Esophagus squamous epithelium (tissue), 5 donors: ENCODE results near the gene CHRNA4. TPM values are rescaled to one million over a fixed set of nuclear protein-coding genes. Genes with fewer than 3 reads are reported as not detected.
"Not testable (repeated sequence)": the region's sequence is repeated elsewhere in the genome, so short reads cannot be mapped to it uniquely, and the experiment has no call there.

ENCODE experiments used
- DNase-seq: peaks from one replicate; lab custom pipeline; 2025; lab: John Stamatoyannopoulos, UW
- H3K27ac ChIP-seq, 4 donors: fragments of 200-600 bp; sonication (generic); one replicate each; pipeline ENCODE4 v1.5.1; 2016 to 2019; ENCODE audit warnings: mild to moderate bottlenecking in 1 of 4
- H3K27me3 ChIP-seq, 4 donors: fragments of 200-600 bp; sonication (generic); 1 replicate in 3 of 4; 2 replicates in 1 of 4; pipeline versions ENCODE4 v1.5.1 to v1.6.0; 2017 to 2021; ENCODE audit warnings: antibody characterized with exemption in 1 of 4
- H3K36me3 ChIP-seq, 3 donors: fragments of 200-600 bp; sonication (generic); one replicate each; pipeline ENCODE4 v1.5.1; 2016 to 2019
- H3K4me1 ChIP-seq, 3 donors: fragments of 200-600 bp; sonication (generic); one replicate each; pipeline ENCODE4 v1.5.1; 2017 to 2019
- H3K4me3 ChIP-seq, 4 donors: fragments of 200-600 bp; sonication (generic); 1 replicate in 3 of 4; 2 replicates in 1 of 4; pipeline ENCODE4 v1.5.1; 2016 to 2019; ENCODE audit warnings: mild to moderate bottlenecking in 2 of 4, moderate library complexity in 1 of 4
- H3K9me3 ChIP-seq, 3 donors: fragments of 200-600 bp; sonication (generic); one replicate each; pipeline ENCODE4 v1.5.1; 2016 to 2019
- POLR2A ChIP-seq, 4 donors: fragments of 450-650 bp; IDR thresholded peaks; one replicate each; pipeline ENCODE4 v1.6.1; 2017; ENCODE audit warnings: antibody characterized with exemption in 4 of 4, mild to moderate bottlenecking in 4 of 4, moderate library complexity in 3 of 4
- WGBS, 2 donors: methylation state at CpG; one replicate each; pipeline ENCODE4 v1.1.5; 2018; 5-methylcytosine and 5-hydroxymethylcytosine counted together
- intact Hi-C: fragments of 100-400 bp; cut with DNase I; formaldehyde crosslinking; loops from one replicate; pipeline ENCODE4 v1.15.0; 2022
- total RNA-seq, 4 donors: library from RNA; depleted of rRNA; stranded (reverse); fragments of >200 nt; gene quantifications; one replicate each; pipeline ENCODE4 v1.1.0, GENCODE V29; 2016
- TF ChIP-seq, protein P1 (sequence below), 6 experiments: fragments of 450-650 bp in 4 of 6; fragments of 200-600 bp in 2 of 6; sonication (generic) in 2 of 6; IDR thresholded peaks; one replicate each; pipeline ENCODE4 v1.5.1; 2016 to 2019; ENCODE audit warnings: antibody characterized with exemption in 6 of 6, mild to moderate bottlenecking in 4 of 6, moderate library complexity in 4 of 6
- donor health status: DM: yes; HTN: yes; CAD: no.

Gene CHRNA4
- total RNA-seq, 4 donors from 2014 or later = not detected

- Histone ChIP-seq H3K9me3 (peaks cover 0 to 14% (median 10%) of the 10 kb centered on the region in 3 donors), H3K27me3 (peaks cover 0 to 78% (median 0%) of the 10 kb centered on the region in 4 donors), H3K4me3 (no peak overlapping the region), H3K36me3 (no peaks in the 10 kb centered on the region), H3K27ac (no peak overlapping the region), H3K4me1 (no peaks in the 10 kb centered on the region)
- TF ChIP-seq POLR2A (IDR thresholded peaks at IDR 0.05) = no peak
- TF ChIP-seq, protein P1, sequence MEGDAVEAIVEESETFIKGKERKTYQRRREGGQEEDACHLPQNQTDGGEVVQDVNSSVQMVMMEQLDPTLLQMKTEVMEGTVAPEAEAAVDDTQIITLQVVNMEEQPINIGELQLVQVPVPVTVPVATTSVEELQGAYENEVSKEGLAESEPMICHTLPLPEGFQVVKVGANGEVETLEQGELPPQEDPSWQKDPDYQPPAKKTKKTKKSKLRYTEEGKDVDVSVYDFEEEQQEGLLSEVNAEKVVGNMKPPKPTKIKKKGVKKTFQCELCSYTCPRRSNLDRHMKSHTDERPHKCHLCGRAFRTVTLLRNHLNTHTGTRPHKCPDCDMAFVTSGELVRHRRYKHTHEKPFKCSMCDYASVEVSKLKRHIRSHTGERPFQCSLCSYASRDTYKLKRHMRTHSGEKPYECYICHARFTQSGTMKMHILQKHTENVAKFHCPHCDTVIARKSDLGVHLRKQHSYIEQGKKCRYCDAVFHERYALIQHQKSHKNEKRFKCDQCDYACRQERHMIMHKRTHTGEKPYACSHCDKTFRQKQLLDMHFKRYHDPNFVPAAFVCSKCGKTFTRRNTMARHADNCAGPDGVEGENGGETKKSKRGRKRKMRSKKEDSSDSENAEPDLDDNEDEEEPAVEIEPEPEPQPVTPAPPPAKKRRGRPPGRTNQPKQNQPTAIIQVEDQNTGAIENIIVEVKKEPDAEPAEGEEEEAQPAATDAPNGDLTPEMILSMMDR (IDR thresholded peaks at IDR 0.05) = no peak
- no peak for DNase-seq
- WGBS, 2 donors = 62 to 67% methylated on average over 15 to 16 of the region's 17 CpGs
- intact Hi-C loops = no loop called here
These were observed 21.6 kb upstream of the CHRNA4 start for GRCh38 chr20:63382551-63383300.

- H3K36me3 ChIP-seq = no peaks in the 10 kb centered on the region
- H3K27me3 ChIP-seq = peaks cover 0 to 86% (median 3%) of the 10 kb centered on the region in 4 donors
- H3K9me3 ChIP-seq = peaks cover 0 to 14% (median 10%) of the 10 kb centered on the region in 3 donors
- intact Hi-C loops = no loop called here
- no peak overlapping the region for H3K4me3 ChIP-seq
- WGBS, 2 donors = 0 to 51% methylated on average over 7 to 11 of the region's 22 CpGs
- H3K27ac ChIP-seq = no peak overlapping the region
- no peaks in the 10 kb centered on the region for H3K4me1 ChIP-seq
- TF ChIP-seq, protein P1 (IDR thresholded peaks at IDR 0.05) = peak; percentile 74 to 87 (median 82)
- TF ChIP-seq POLR2A (IDR thresholded peaks at IDR 0.05) = no peak
- DNase-seq = no peak
These were observed 20.8 kb upstream of the CHRNA4 start for GRCh38 chr20:63381781-63382431.

- H3K27ac ChIP-seq = no peak overlapping the region
- H3K4me1 ChIP-seq = no peaks in the 10 kb centered on the region
- no peaks in the 10 kb centered on the region for H3K9me3 ChIP-seq
- TF ChIP-seq POLR2A (IDR thresholded peaks at IDR 0.05) = no peak
- TF ChIP-seq, protein P1 (IDR thresholded peaks at IDR 0.05) = no peak
- WGBS, 2 donors = 67 to 86% methylated on average over 1 to 4 of the region's 21 CpGs
- no peak for DNase-seq
- peaks cover 0 to 93% (median 4%) of the 10 kb centered on the region in 4 donors for H3K27me3 ChIP-seq
- intact Hi-C loops = no loop called here
- no peak overlapping the region for H3K4me3 ChIP-seq
- H3K36me3 ChIP-seq = no peaks in the 10 kb centered on the region
These were observed 19.3 kb upstream of the CHRNA4 start for GRCh38 chr20:63380346-63380870.

GRCh38 chr20:63379872-63380271 lies 18.7 kb upstream of the CHRNA4 start:
- H3K9me3 ChIP-seq, H3K4me3 ChIP-seq, intact Hi-C loops, H3K27ac ChIP-seq, H3K4me1 ChIP-seq, H3K36me3 ChIP-seq, DNase-seq: not testable (repeated sequence)
- WGBS, 2 donors = 77 to 85% methylated on average over 4 to 8 of the region's 9 CpGs
- H3K27me3 ChIP-seq = peaks cover 0 to 98% (median 4%) of the 10 kb centered on the region in 4 donors

- Histone ChIP-seq H3K4me1 (no peaks in the 10 kb centered on the region), H3K4me3 (no peak overlapping the region), H3K27ac (no peak overlapping the region), H3K36me3 (no peaks in the 10 kb centered on the region), H3K9me3 (no peaks in the 10 kb centered on the region), H3K27me3 (peaks cover 0 to 100% (median 4%) of the 10 kb centered on the region in 4 donors)
- 63% methylated on average over 6 of the region's 11 CpGs; no CpG with 5 or more reads in 1 of the 2 donors for WGBS, 2 donors
- intact Hi-C loops = no loop called here
- DNase-seq = no peak
- TF ChIP-seq, protein P1 (IDR thresholded peaks at IDR 0.05) = no peak
- TF ChIP-seq POLR2A (IDR thresholded peaks at IDR 0.05) = no peak
These were observed 18.1 kb upstream of the CHRNA4 start for GRCh38 chr20:63379296-63379695.
